ENCODE measurements around the gene EMC6.
"Not testable (repeated sequence)": the region's sequence is repeated elsewhere in the genome, so short reads cannot be mapped to it uniquely, and the experiment has no call there.

EMC6 gene

DNA sequence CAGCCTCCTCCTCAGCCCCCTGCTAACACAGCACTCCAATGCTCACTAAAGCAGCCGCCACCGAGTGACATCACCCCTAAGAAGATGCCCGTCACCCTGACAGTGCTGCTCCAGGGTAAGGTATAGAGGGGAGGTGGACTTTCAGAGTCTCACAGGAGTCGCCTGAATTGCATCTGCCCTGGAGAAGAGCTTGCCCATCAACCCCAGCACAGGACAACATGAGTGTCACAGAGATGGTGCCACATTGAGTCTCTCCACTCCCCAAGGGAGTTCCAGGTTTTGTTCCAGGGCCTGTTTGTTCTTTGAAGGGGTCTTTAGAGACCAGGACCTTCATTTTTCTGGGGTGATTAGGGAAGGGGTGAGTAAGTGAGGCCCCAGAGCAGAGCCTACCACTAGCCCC is 29.5 kb downstream of the EMC6 start:
- TF ChIP-seq, protein P1, sequence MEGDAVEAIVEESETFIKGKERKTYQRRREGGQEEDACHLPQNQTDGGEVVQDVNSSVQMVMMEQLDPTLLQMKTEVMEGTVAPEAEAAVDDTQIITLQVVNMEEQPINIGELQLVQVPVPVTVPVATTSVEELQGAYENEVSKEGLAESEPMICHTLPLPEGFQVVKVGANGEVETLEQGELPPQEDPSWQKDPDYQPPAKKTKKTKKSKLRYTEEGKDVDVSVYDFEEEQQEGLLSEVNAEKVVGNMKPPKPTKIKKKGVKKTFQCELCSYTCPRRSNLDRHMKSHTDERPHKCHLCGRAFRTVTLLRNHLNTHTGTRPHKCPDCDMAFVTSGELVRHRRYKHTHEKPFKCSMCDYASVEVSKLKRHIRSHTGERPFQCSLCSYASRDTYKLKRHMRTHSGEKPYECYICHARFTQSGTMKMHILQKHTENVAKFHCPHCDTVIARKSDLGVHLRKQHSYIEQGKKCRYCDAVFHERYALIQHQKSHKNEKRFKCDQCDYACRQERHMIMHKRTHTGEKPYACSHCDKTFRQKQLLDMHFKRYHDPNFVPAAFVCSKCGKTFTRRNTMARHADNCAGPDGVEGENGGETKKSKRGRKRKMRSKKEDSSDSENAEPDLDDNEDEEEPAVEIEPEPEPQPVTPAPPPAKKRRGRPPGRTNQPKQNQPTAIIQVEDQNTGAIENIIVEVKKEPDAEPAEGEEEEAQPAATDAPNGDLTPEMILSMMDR (conservative IDR thresholded peaks at IDR 0.05; ENCODE audit: low read depth, low read length): no peak
- Histone ChIP-seq H2AFZ (ENCODE audit: low read depth) (no peak overlapping the region), H3K9ac (no peak overlapping the region), H3K36me3 (ENCODE audit: insufficient read depth) (no peaks in the 10 kb centered on the region), H3K4me3 (IDR thresholded peaks at IDR 0.05; ENCODE audit: insufficient read depth, low read depth, low read length) (no peak overlapping the region), H3K27ac (no peak overlapping the region), H4K20me1 (ENCODE audit: insufficient read depth) (no peaks in the 10 kb centered on the region), H3K4me1 (ENCODE audit: low read depth, poor library complexity, severe bottlenecking) (peaks cover 11% of the 10 kb centered on the region), H3K27me3 (ENCODE audit: insufficient read depth, low read depth) (no peaks in the 10 kb centered on the region), H3K4me2 (no peak overlapping the region), H3K79me2 (ENCODE audit: insufficient read depth, low read depth) (no peaks in the 10 kb centered on the region; the same call in 1 of the 2 replicates)

DNA sequence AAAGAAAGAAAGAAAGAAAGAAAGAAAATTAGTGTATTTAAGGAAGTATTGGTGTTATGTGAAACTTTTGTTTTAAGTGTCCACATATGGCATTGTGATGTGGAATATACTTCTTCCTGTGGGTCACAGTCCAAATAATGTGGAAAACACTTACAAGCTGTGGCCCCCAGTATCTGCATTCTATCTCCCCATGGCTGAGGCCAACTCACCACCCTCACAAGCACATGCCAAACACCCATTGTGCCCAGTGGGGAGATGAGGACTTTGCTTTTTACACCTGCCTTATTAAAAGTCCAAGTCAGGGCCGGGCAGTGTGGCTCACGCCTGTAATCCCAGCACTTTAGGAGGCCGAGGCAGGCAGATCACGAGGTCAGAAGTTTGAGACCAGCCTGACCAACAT is 31.3 kb downstream of the EMC6 start:
- no peak overlapping the region for H3K27ac ChIP-seq
- no peak overlapping the region for H3K4me3 ChIP-seq (IDR thresholded peaks at IDR 0.05; ENCODE audit: insufficient read depth, low read depth, low read length)
- H3K27me3 ChIP-seq (ENCODE audit: insufficient read depth, low read depth): no peaks in the 10 kb centered on the region
- H3K36me3 ChIP-seq (ENCODE audit: insufficient read depth): no peaks in the 10 kb centered on the region
- no peak overlapping the region for H3K4me2 ChIP-seq
- H3K4me1 ChIP-seq (ENCODE audit: low read depth, poor library complexity, severe bottlenecking): no peaks in the 10 kb centered on the region
- H3K79me2 ChIP-seq (ENCODE audit: insufficient read depth, low read depth): no peaks in the 10 kb centered on the region
- no peak overlapping the region for H2AFZ ChIP-seq (ENCODE audit: low read depth)
- H4K20me1 ChIP-seq (ENCODE audit: insufficient read depth): no peaks in the 10 kb centered on the region
- TF ChIP-seq, protein P1 (conservative IDR thresholded peaks at IDR 0.05; ENCODE audit: low read depth, low read length): no peak
- no peak overlapping the region for H3K9ac ChIP-seq

DNA sequence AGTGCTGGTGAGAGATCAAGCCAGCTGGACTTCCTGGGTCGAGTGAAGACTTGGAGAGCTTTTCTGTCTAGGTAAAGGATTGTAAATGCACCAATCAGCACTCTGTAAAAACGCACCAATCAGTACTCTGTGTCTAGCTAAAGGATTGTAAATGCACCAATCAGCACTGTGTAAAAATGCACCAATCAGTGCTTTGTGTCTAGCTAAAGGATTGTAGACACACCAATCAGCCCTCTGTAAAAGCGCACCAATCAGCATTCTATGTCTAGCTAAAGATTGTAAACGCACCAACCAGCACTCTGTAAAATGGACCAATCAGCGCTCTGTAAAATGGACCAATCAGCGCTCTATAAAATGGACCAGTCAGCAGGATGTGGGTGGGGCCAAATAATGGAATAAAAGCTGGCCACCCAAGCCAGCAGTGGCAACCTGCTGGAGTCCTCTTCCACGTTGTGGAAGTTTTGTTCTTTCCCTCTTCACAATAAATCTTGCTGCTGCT is 33.5 kb downstream of the EMC6 start:
- H3K27me3 ChIP-seq (ENCODE audit: insufficient read depth, low read depth); H3K36me3 ChIP-seq (ENCODE audit: insufficient read depth): not testable (repeated sequence)

DNA sequence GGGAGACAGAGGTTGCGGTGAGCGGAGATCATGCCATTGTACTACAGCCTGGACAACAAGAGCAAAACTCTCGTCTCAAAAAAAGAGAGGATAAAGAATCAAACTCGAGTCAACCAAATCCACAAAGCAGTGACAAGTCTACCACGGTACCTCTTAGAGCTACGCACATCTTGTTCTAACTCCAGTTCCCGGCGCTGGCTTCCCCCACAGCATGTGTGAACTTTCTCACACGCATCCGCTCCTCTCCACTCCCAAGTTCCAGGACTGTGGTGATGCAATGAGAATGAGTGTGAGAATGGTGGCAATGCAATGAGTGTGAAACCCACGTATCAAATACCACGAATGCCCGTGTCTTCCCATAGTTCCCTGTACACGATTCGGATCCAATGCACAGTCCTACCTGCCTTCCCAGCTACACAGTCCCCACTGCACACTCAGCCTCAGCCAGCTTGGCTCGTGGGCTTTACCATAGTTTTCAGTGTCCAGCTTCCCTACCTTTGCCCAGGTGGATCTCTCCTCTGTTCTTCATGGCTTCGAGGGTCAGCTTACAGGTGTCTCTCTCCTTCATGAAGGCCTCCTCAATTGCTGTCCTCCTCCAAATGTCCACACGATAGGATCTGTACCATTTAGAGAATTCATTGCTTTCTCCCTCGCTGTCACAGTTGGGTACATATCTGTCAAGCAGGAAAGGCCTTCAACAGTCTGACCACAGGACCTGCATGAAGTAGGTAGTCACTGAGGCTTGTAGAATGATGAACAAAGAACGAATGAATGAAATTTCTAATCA is 36.5 kb downstream of the EMC6 start:
- TF ChIP-seq, protein P1 (conservative IDR thresholded peaks at IDR 0.05; ENCODE audit: low read depth, low read length): no peak

More for the DNA sequence above, 33.5 kb downstream of the EMC6 start:
- H3K4me1 ChIP-seq (ENCODE audit: low read depth, poor library complexity, severe bottlenecking); H4K20me1 ChIP-seq (ENCODE audit: insufficient read depth); H3K27ac ChIP-seq; H3K4me2 ChIP-seq; H3K9ac ChIP-seq; H2AFZ ChIP-seq (ENCODE audit: low read depth); H3K79me2 ChIP-seq (ENCODE audit: insufficient read depth, low read depth); H3K4me3 ChIP-seq (IDR thresholded peaks at IDR 0.05; ENCODE audit: insufficient read depth, low read depth, low read length): not testable (repeated sequence)

DNA sequence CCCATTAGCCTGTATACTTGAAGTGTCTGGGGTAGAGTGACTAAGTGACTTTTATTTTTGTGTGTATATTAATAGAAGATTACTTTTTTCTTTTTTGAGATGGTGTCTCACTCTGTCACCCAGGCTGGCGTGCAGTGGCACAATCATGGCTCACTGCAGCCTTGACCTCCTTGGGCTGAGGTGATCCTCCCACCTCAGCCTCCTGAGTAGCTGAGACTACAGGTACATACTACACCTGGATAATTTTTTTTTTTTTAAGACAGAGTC is 37.0 kb downstream of the EMC6 start:
- not testable (repeated sequence) for H3K9ac ChIP-seq; H3K36me3 ChIP-seq (ENCODE audit: insufficient read depth); H3K27me3 ChIP-seq (ENCODE audit: insufficient read depth, low read depth); H2AFZ ChIP-seq (ENCODE audit: low read depth); H4K20me1 ChIP-seq (ENCODE audit: insufficient read depth); H3K4me3 ChIP-seq (IDR thresholded peaks at IDR 0.05; ENCODE audit: insufficient read depth, low read depth, low read length); H3K27ac ChIP-seq; H3K79me2 ChIP-seq (ENCODE audit: insufficient read depth, low read depth); H3K4me2 ChIP-seq
- H3K4me1 ChIP-seq (ENCODE audit: low read depth, poor library complexity, severe bottlenecking): peaks cover 26% of the 10 kb centered on the region

More for the DNA sequence above, 36.5 kb downstream of the EMC6 start:
- Histone ChIP-seq H3K4me3 (IDR thresholded peaks at IDR 0.05; ENCODE audit: insufficient read depth, low read depth, low read length) (no peak overlapping the region), H3K27ac (no peak overlapping the region), H3K79me2 (ENCODE audit: insufficient read depth, low read depth) (no peaks in the 10 kb centered on the region), H3K36me3 (ENCODE audit: insufficient read depth) (no peaks in the 10 kb centered on the region), H4K20me1 (ENCODE audit: insufficient read depth) (no peaks in the 10 kb centered on the region), H2AFZ (ENCODE audit: low read depth) (no peak overlapping the region), H3K4me2 (no peak overlapping the region), H3K9ac (no peak overlapping the region), H3K4me1 (ENCODE audit: low read depth, poor library complexity, severe bottlenecking) (peaks cover 20% of the 10 kb centered on the region), H3K27me3 (ENCODE audit: insufficient read depth, low read depth) (no peaks in the 10 kb centered on the region)

Measured in KMS-11 (cell line).